Sigmoid colon (tissue), 7 donors: ENCODE measurements around the gene GIMAP8. TPM values are rescaled to one million over a fixed set of nuclear protein-coding genes. Genes with fewer than 3 reads are reported as not detected.

Source experiments
- DNase-seq: peaks from one replicate; pipeline ENCODE4 v3.0.0-alpha.2; 2019
- H3K27ac ChIP-seq, 4 donors: fragments of 200-600 bp; sonication (generic); one replicate each; pipeline ENCODE4 v1.5.1; 2016 to 2019; ENCODE audit warnings: mild to moderate bottlenecking in 1 of 4
- H3K27me3 ChIP-seq, 3 donors: fragments of 200-600 bp; sonication (generic); one replicate each; pipeline ENCODE4 v1.5.1; 2019; ENCODE audit warnings: mild to moderate bottlenecking in 1 of 3
- H3K36me3 ChIP-seq, 4 donors: fragments of 200-600 bp; sonication (generic); one replicate each; pipeline ENCODE4 v1.5.1; 2016 to 2019
- H3K4me1 ChIP-seq, 4 donors: fragments of 200-600 bp; sonication (generic); one replicate each; pipeline ENCODE4 v1.5.1; 2017 to 2019
- H3K4me3 ChIP-seq, 4 donors: fragments of 200-600 bp; sonication (generic); one replicate each; pipeline ENCODE4 v1.5.1; 2017 to 2019; ENCODE audit warnings: mild to moderate bottlenecking in 2 of 4, moderate library complexity in 1 of 4
- H3K9me3 ChIP-seq, 4 donors: fragments of 200-600 bp in 3 of 4; sonication (generic) in 3 of 4; one replicate each; pipeline versions ENCODE4 v1.5.1 to v1.6.1; 2013 to 2019
- EP300 ChIP-seq, 4 donors: sonication (generic); formaldehyde crosslinking; IDR thresholded peaks; one replicate each; pipeline ENCODE4 v1.6.1; 2017; ENCODE audit warnings: antibody characterized with exemption in 4 of 4
- POLR2A ChIP-seq, 2 donors: fragments of 450-650 bp; IDR thresholded peaks; one replicate each; pipeline ENCODE4 v1.6.1; 2016; ENCODE audit warnings: antibody characterized with exemption in 2 of 2, mild to moderate bottlenecking in 2 of 2, moderate library complexity in 2 of 2
- POLR2AphosphoS5 ChIP-seq, 4 donors: sonication (generic); formaldehyde crosslinking; IDR thresholded peaks; one replicate each; pipeline ENCODE4 v1.6.1; 2017; ENCODE audit warnings: antibody characterized with exemption in 4 of 4
- WGBS, 2 donors: extraction: QIAGEN DNeasy Blood & Tissue Kit; methylation state at CpG; one replicate each; pipeline ENCODE4 v1.1.7; 2013; 5-methylcytosine and 5-hydroxymethylcytosine counted together
- intact Hi-C: fragments of 100-400 bp; cut with DNase I; formaldehyde crosslinking; loops from one replicate; pipeline ENCODE4 v1.15.1; 2023
- polyA plus RNA-seq, 3 donors: library from polyadenylated mRNA; stranded (reverse); fragments of 200-250 nt; gene quantifications; one replicate each; pipeline ENCODE4 v1.2.3, GENCODE V29; 2013
- total RNA-seq, 4 donors: library from RNA; depleted of rRNA; stranded (reverse); fragments of >200 nt; gene quantifications; one replicate each; pipeline ENCODE4 v1.1.0, GENCODE V29; 2016
- TF ChIP-seq, protein P1 (sequence below), 4 experiments: fragments of 450-650 bp in 3 of 4; fragments of 200-600 bp in 1 of 4; IDR thresholded peaks; one replicate each; pipeline ENCODE4 v1.5.1; 2016 to 2019; ENCODE audit warnings: antibody characterized with exemption in 4 of 4, mild to moderate bottlenecking in 3 of 4, moderate library complexity in 2 of 4
- donor health status: healthy with polysubstance abuse.
- donor health status: Bipolar disorder and iron deficiency.
- donor health status: healthy.

The GIMAP8 gene
- total and polyA plus RNA-seq, 7 donors = 2.4 to 10.7 (median 7.1) TPM

DNA sequence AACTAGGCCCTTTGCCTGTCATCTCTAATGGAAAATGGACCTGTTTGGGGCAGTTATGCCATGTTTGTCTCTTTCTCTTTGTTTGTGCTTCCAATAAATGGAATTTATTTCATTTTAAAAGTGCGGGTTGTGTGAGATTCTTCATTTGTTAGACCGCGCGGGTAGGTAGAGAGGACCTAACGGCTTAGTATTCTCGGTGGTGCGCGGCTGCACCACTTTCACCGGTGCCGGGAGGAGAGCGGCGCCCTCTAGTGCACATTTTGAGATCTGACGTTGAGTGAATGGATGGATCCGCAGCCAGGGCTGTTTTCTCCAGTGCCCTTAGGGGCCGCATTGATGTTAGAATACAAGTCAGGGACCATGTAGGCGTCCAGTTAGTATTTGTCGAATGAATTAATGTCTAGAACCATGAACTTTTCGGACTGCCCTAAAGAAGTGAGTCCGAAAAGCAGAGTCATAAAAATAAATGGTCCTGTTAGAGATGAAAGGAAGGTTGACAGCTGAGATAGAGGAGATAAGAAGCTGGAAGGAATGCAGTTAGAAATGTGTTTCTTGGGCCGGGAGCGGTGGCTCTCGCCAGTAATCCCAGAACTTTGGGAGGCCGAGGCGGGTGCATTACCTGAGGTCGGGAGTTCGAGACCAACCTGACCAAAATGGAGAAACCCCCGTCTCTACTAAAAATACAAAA lies 29.3 kb upstream of the GIMAP8 start:
- Histone ChIP-seq H3K9me3 (no peaks in the 10 kb centered on the region), H3K4me3 (no peak overlapping the region), H3K27me3 (no peaks in the 10 kb centered on the region), H3K4me1 (peaks cover 0 to 7% (median 2%) of the 10 kb centered on the region in 4 donors), H3K27ac (no peak overlapping the region), H3K36me3 (no peaks in the 10 kb centered on the region)
- WGBS, 2 donors = 16 to 24% methylated on average over 27 of the region's 27 CpGs
- intact Hi-C loops = loop anchor here (2.0 to 10.0 kb wide), 2 partner anchors 32 to 136 kb away; no protein-coding TSS in a partner anchor
- DNase-seq = peak; percentile 90
- TF ChIP-seq, protein P1, sequence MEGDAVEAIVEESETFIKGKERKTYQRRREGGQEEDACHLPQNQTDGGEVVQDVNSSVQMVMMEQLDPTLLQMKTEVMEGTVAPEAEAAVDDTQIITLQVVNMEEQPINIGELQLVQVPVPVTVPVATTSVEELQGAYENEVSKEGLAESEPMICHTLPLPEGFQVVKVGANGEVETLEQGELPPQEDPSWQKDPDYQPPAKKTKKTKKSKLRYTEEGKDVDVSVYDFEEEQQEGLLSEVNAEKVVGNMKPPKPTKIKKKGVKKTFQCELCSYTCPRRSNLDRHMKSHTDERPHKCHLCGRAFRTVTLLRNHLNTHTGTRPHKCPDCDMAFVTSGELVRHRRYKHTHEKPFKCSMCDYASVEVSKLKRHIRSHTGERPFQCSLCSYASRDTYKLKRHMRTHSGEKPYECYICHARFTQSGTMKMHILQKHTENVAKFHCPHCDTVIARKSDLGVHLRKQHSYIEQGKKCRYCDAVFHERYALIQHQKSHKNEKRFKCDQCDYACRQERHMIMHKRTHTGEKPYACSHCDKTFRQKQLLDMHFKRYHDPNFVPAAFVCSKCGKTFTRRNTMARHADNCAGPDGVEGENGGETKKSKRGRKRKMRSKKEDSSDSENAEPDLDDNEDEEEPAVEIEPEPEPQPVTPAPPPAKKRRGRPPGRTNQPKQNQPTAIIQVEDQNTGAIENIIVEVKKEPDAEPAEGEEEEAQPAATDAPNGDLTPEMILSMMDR (IDR thresholded peaks at IDR 0.05) = peak; percentile 52 to 85 (median 81)
- no peak for TF ChIP-seq POLR2AphosphoS5 (IDR thresholded peaks at IDR 0.05)

DNA sequence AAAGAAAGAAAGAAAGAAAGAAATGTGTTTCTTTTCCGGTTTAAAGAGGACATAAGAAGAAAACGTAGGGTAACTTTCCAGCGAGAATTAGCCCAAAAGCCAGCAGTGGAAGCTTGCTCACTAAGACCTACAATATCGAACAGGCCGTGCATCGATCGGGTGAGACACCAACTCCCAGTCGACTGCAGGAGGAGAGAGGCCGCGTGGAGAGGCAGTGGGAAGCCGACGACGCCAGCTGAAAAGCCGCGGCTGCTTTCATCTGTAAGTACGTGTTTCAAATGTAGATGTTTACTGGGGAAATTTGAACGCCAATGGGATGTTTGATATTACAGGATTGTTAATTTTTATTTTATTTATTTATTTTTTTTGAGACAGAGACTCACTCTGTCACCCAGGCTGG lies 28.6 kb upstream of the GIMAP8 start:
- TF ChIP-seq, protein P1 (IDR thresholded peaks at IDR 0.05) = no peak
- TF ChIP-seq POLR2AphosphoS5 (IDR thresholded peaks at IDR 0.05) (no peak), EP300 (IDR thresholded peaks at IDR 0.05) (no peak), POLR2A (IDR thresholded peaks at IDR 0.05) (no peak)
- Histone ChIP-seq H3K27ac (no peak overlapping the region), H3K9me3 (no peaks in the 10 kb centered on the region), H3K27me3 (no peaks in the 10 kb centered on the region), H3K4me3 (no peak overlapping the region), H3K4me1 (peaks cover 0 to 7% (median 2%) of the 10 kb centered on the region in 4 donors), H3K36me3 (no peaks in the 10 kb centered on the region)
- peak; percentile 54 for DNase-seq
- 82 to 84% methylated on average over 17 of the region's 17 CpGs for WGBS, 2 donors
- intact Hi-C loops = loop anchor here (2.0 to 10.0 kb wide), 2 partner anchors 33 to 137 kb away; no protein-coding TSS in a partner anchor

DNA sequence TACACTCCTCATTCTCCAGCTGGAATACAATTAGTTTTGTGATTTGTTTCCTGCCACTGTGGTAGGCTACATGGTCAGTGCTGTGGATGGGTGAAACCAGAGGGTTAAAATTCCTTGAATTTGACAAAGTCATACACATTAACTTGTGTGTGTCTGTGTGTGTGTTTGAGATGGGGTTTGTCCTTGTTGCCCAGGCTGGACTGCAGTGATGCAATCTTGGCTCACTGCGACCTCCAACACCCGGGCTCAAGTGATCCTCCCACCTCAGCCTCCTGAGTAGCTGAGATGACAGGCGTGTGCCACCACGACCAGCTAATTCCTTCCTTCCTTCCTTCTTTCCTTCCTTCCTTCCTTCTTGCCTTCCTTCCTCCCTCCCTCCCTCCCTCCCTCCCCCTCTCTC lies 24.8 kb upstream of the GIMAP8 start:
- TF ChIP-seq EP300 (IDR thresholded peaks at IDR 0.05) (no peak), POLR2A (IDR thresholded peaks at IDR 0.05) (no peak), POLR2AphosphoS5 (IDR thresholded peaks at IDR 0.05) (no peak)
- TF ChIP-seq, protein P1 (IDR thresholded peaks at IDR 0.05) = no peak
- no peak for DNase-seq
- no peak overlapping the region for H3K27ac ChIP-seq
- intact Hi-C loops = loop anchor here (10.0 kb wide), 1 partner anchor 141 kb away; no protein-coding TSS in a partner anchor
- H3K27me3 ChIP-seq = no peaks in the 10 kb centered on the region
- 68 to 71% methylated on average over 4 of the region's 4 CpGs for WGBS, 2 donors
- no peaks in the 10 kb centered on the region for H3K36me3 ChIP-seq
- H3K4me3 ChIP-seq = no peak overlapping the region
- H3K9me3 ChIP-seq = no peaks in the 10 kb centered on the region
- H3K4me1 ChIP-seq = peaks cover 0 to 31% (median 8%) of the 10 kb centered on the region in 4 donors

DNA sequence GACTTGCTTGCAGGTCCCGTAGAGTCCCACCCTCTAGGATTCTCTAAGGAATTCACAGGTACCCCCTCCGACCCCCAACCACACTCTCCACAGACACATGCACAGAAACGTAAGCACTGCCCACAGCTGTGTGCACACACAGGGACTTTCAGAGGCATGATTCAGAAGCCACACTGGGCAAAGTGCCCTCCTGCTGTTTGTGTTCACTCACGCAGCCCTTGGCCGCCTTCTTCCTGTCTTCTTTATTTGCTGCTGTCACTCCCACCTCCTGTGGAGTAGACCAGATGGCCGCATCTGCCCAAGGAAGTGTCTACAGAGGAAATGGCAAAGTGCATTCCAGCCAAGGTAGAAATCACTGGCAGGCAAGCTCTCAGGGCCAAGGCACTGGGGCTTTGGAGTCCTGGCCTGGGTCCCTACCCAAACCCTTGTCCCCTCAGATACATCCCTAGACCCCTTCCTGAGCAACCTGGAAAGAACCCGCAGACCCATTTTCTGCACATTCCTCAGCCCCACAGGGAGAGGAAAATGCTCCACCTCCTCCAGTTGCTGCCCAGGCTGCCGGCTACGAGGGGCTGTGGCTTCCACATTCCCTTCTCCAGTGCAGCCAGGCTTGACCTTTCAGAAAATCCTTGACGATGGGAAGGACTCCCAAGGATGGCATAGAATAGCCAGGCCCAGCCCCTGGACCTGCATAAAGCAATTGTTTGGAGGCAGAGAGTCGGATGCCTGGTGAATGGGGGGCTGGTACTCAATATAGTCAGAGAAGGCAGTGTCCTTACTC lies 21.6 kb upstream of the GIMAP8 start:
- H3K27ac ChIP-seq = no peak overlapping the region
- no peaks in the 10 kb centered on the region for H3K9me3 ChIP-seq
- peaks cover 0 to 27% (median 8%) of the 10 kb centered on the region in 4 donors for H3K4me1 ChIP-seq
- 29 to 39% methylated on average over 11 of the region's 11 CpGs for WGBS, 2 donors
- H3K36me3 ChIP-seq = no peaks in the 10 kb centered on the region
- no peak overlapping the region for H3K4me3 ChIP-seq
- TF ChIP-seq POLR2AphosphoS5 (IDR thresholded peaks at IDR 0.05) (peak in 1 of 4 donors; percentile 23), POLR2A (IDR thresholded peaks at IDR 0.05) (no peak), EP300 (IDR thresholded peaks at IDR 0.05) (no peak)
- TF ChIP-seq, protein P1 (IDR thresholded peaks at IDR 0.05) = no peak
- peak; percentile 70 for DNase-seq
- H3K27me3 ChIP-seq = no peaks in the 10 kb centered on the region
- intact Hi-C loops = loop anchor here (10.0 kb wide), 1 partner anchor 144 kb away; no protein-coding TSS in a partner anchor
